Measurements from ENCODE around the gene RNASE4. TPM values are rescaled to one million over a fixed set of nuclear protein-coding genes. Genes with fewer than 3 reads are reported as not detected.

The RNASE4 gene
- total and polyA plus RNA-seq, 2 donors (not counting 3 experiments of a cell fraction or from before 2014, with no cell fraction given) = 6.9 to 27.4 TPM

- no peaks in the 10 kb centered on the region for H3K9me3 ChIP-seq (replicated peaks; ENCODE audit: control insufficient read depth, insufficient read depth, low read length)
- dilution Hi-C loops (cut with MboI; ENCODE audit: extremely low pct_ligation_motif_present, low sequenced_read_pairs) = no loop called here
- no peak overlapping the region for H3K4me3 ChIP-seq (replicated peaks in 1 of 3; ENCODE audit: insufficient read depth in 1 of 3, low read depth in 1 of 3, low read length in 3 of 3)
- no peak overlapping the region for H3K27ac ChIP-seq (ENCODE audit: insufficient read depth, low read depth, low read length)
- FAIRE-seq (no peak), DNase-seq (ENCODE audit: low read depth, low spot score) (no peak)
- no peak for TF ChIP-seq POLR2A (IDR thresholded peaks at IDR 0.05; ENCODE audit: low read depth, low read length)
- TF ChIP-seq POLR2AphosphoS5 (IDR thresholded peaks at IDR 0.05; ENCODE audit: insufficient read depth, low read depth, low read length) = no peak
- TF ChIP-seq JUN (IDR thresholded peaks at IDR 0.05; ENCODE audit: borderline replicate concordance, insufficient read depth, insufficient read length, low read depth) = no peak
- no peak for TF ChIP-seq GATA2 (IDR thresholded peaks at IDR 0.05; ENCODE audit: insufficient read depth, insufficient read length, low read depth, low read length)
- TF ChIP-seq MYC (IDR thresholded peaks at IDR 0.05; ENCODE audit: low read depth, low read length) = no peak
- TF ChIP-seq CTCF (IDR thresholded peaks at IDR 0.05; ENCODE audit: extremely low read depth in 1 of 2, insufficient read depth in 1 of 2, low read depth in 1 of 2, low read length in 2 of 2) = no peak
- no peak for TF ChIP-seq EZH2 (IDR thresholded peaks at IDR 0.05; ENCODE audit: borderline replicate concordance, low read depth, low read length, severe bottlenecking)
- TF ChIP-seq MAX (IDR thresholded peaks at IDR 0.05; ENCODE audit: insufficient read depth, insufficient read length) = no peak
- TF ChIP-seq FOS (IDR thresholded peaks at IDR 0.05; ENCODE audit: borderline replicate concordance, insufficient read depth, low read length) = no peak
- H3K9ac ChIP-seq (replicated peaks; ENCODE audit: extremely low read depth, insufficient read depth, low read length) = no peak overlapping the region
- intact Hi-C loops (cut with micrococcal nuclease) = no loop called here
- no peak overlapping the region for H3K4me2 ChIP-seq (ENCODE audit: insufficient read depth, low read length)
- ChIA-PET CTCF (interaction anchor here (1.5 to 1.6 kb wide), 2 partner anchors 10 to 23 kb away, joined by 4 to 5 read pairs; no protein-coding TSS in a partner anchor), POLR2A (no interaction called here)
- H3K36me3 ChIP-seq (ENCODE audit: control insufficient read depth in 2 of 2, extremely low read depth in 1 of 2, insufficient read depth in 2 of 2, low read length in 2 of 2) = no peaks in the 10 kb centered on the region
- H3K79me2 ChIP-seq (ENCODE audit: control insufficient read depth, insufficient read depth, low read length) = no peaks in the 10 kb centered on the region
- BruUV-seq (replicated peaks) = no TSS peak
- no peaks in the 10 kb centered on the region for H3K9me1 ChIP-seq (replicated peaks; ENCODE audit: control insufficient read depth, extremely low read depth, insufficient read depth, low read length)
- H4K20me1 ChIP-seq (replicated peaks; ENCODE audit: control insufficient read depth, extremely low read depth, insufficient read depth, low read length) = no peaks in the 10 kb centered on the region
- H2AFZ ChIP-seq (ENCODE audit: low read depth, low read length) = no peak overlapping the region
- H3K27me3 ChIP-seq (ENCODE audit: control insufficient read depth in 2 of 2, insufficient read depth in 2 of 2, low read length in 2 of 2) = peaks cover under 1 to 6% of the 10 kb centered on the region in 2 experiments
- H3K4me1 ChIP-seq (ENCODE audit: control insufficient read depth, extremely low read depth, insufficient read depth, low read length) = peaks cover 3% of the 10 kb centered on the region
Measured at GRCh38 chr14:20668969-20669368, 15.4 kb upstream of the RNASE4 start.
